ENCODE results near the gene ARRB1. TPM values are rescaled to one million over a fixed set of nuclear protein-coding genes. Genes with fewer than 3 reads are reported as not detected.

The ARRB1 gene
- total and polyA plus RNA-seq, 4 donors: 3.3 to 21.2 (median 12.5) TPM

- Histone ChIP-seq H3K4me3 (ENCODE audit: low read depth in 1 of 3, low read length in 3 of 3) (no peak overlapping the region), H3K9ac (ENCODE audit: low read depth in 1 of 2, low read length in 2 of 2) (no peak overlapping the region), H3K4me1 (ENCODE audit: control insufficient read depth in 4 of 4, insufficient read depth in 4 of 4, low read length in 3 of 4) (peaks cover 0 to 9% (median 7%) of the 10 kb centered on the region in 4 donors)
Observed at GRCh38 chr11:75328426-75329277, 22.8 kb downstream of the ARRB1 start.

DNA sequence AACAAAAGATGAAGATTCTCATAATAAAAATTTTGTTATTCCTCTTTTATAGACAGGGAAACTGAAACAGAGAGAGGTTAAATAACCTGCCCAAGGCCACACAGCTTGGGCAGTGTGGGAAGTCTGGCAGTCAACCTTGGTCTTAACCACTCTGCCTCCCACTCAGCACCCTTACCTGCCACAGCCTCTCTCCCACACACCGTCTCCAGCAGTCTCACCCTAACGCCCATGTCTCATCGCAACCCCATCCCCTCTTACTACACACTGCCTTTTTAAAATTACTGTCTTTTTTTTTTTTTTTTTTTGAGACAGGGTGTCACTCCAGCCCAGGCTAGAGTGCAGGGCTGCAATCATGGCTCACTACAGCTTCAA is 25.0 kb downstream of the ARRB1 start:
- Histone ChIP-seq H3K9me3 (ENCODE audit: control insufficient read depth in 4 of 4, low read length in 3 of 4) (no peaks in the 10 kb centered on the region), H3K27me3 (ENCODE audit: control insufficient read depth in 4 of 4, insufficient read depth in 4 of 4, low read length in 3 of 4) (no peaks in the 10 kb centered on the region), H3K4me3 (ENCODE audit: low read depth in 1 of 3, low read length in 3 of 3) (no peak overlapping the region), H3K27ac (ENCODE audit: low read depth in 1 of 2, low read length in 2 of 2) (peak overlapping the region in 1 of 2 donors; percentile 18), H3K36me3 (ENCODE audit: control insufficient read depth in 4 of 4, insufficient read depth in 3 of 4, low read depth in 1 of 4, low read length in 3 of 4) (no peaks in the 10 kb centered on the region), H3K9ac (ENCODE audit: low read depth in 1 of 2, low read length in 2 of 2) (no peak overlapping the region), H3K4me1 (ENCODE audit: control insufficient read depth in 4 of 4, insufficient read depth in 4 of 4, low read length in 3 of 4) (peaks cover 1 to 9% (median 7%) of the 10 kb centered on the region in 4 donors)
- WGBS: 81% methylated on average over 3 of the region's 3 CpGs
- TF ChIP-seq CTCF (IDR thresholded peaks at IDR 0.05; ENCODE audit: low read depth, low read length, missing input control) (no peak), TAF1 (conservative IDR thresholded peaks at IDR 0.05) (no peak), RAD21 (IDR thresholded peaks at IDR 0.05) (no peak)
- DNase-seq (ENCODE audit: low spot score): no peak

More at GRCh38 chr11:75328426-75329277, 22.8 kb downstream of the ARRB1 start:
- peak; percentile 77 for DNase-seq (ENCODE audit: low spot score)
- 31% methylated on average over 9 of the region's 9 CpGs for WGBS
- Histone ChIP-seq H3K27ac (ENCODE audit: low read depth in 1 of 2, low read length in 2 of 2) (peak overlapping the region; percentile 1 to 4), H3K36me3 (ENCODE audit: control insufficient read depth in 4 of 4, insufficient read depth in 3 of 4, low read depth in 1 of 4, low read length in 3 of 4) (no peaks in the 10 kb centered on the region), H3K9me3 (ENCODE audit: control insufficient read depth in 4 of 4, low read length in 3 of 4) (no peaks in the 10 kb centered on the region), H3K27me3 (ENCODE audit: control insufficient read depth in 4 of 4, insufficient read depth in 4 of 4, low read length in 3 of 4) (no peaks in the 10 kb centered on the region)
- TF ChIP-seq YY1 (IDR thresholded peaks at IDR 0.05): peak; percentile 39
- TF ChIP-seq EGR1 (IDR thresholded peaks at IDR 0.05; ENCODE audit: low read depth in 2 of 2): no peak
- TF ChIP-seq RXRA (IDR thresholded peaks at IDR 0.05): peak in 1 of 2 donors; percentile 15
- no peak for TF ChIP-seq JUND (IDR thresholded peaks at IDR 0.05)
- TF ChIP-seq NR2F2 (IDR thresholded peaks at IDR 0.05): peak; percentile 51
- TF ChIP-seq SP1 (IDR thresholded peaks at IDR 0.05): no peak
- TF ChIP-seq, protein P1, sequence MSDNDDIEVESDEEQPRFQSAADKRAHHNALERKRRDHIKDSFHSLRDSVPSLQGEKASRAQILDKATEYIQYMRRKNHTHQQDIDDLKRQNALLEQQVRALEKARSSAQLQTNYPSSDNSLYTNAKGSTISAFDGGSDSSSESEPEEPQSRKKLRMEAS (IDR thresholded peaks at IDR 0.05): no peak
- peak; percentile 69 for TF ChIP-seq CTCF (IDR thresholded peaks at IDR 0.05; ENCODE audit: low read depth, low read length, missing input control)
- peak; percentile 94 to 97 for TF ChIP-seq RAD21 (IDR thresholded peaks at IDR 0.05)
- no peak for TF ChIP-seq TAF1 (conservative IDR thresholded peaks at IDR 0.05)
- no peak for TF ChIP-seq ZBTB33 (IDR thresholded peaks at IDR 0.05)
